T47D (cell line): ENCODE measurements around the gene URM1.
"Not testable (repeated sequence)": the region's sequence is repeated elsewhere in the genome, so short reads cannot be mapped to it uniquely, and the experiment has no call there.

Experiments
- DNase-seq, 2 experiments: peaks; one replicate each; pipeline versions ENCODE4 v3.0.0 to v3.0.0-alpha.2; 2011 to 2012; ENCODE audit warnings: low read depth in 1 of 2, low spot score in 1 of 2
- JUND ChIP-seq: IDR thresholded peaks from 2 replicates; pipeline ENCODE4 v1.6.1; 2012; ENCODE audit warnings: low read depth
- in situ Hi-C: cut with HindIII; loops from 2 replicates; pipeline ENCODE4 v1.10.0; 2016; ENCODE audit warnings: low sequenced_read_pairs, low pct_unique_long_range_greater_than_20kb

URM1 gene

DNA sequence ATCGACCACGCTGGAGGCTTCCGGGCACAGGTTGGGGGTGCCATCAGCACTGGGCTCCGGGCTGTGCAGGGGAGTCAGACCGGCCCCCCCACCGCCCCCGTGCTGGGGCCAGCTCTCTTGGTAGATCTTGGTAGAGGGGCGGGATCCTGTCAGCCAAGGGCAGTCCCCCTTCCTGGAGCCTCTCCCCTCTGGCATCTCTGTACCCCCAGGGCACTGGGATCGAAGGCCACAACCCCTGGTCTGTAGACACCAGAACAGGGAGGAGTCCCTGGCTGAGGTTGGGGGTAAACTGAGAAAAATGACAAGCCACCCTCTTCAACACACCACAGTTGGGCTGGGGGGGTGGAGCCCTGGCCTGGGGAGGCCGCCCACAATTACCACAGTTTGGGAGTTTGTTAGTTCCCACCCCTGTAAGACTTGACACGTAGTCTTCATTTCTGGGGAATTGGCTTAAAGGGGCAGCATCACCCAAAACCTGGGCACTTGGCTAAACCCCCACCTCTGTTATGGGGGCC lies 50.4 kb downstream of the URM1 start:
- in situ Hi-C loops, result no loop called here
- no peak for DNase-seq

DNA sequence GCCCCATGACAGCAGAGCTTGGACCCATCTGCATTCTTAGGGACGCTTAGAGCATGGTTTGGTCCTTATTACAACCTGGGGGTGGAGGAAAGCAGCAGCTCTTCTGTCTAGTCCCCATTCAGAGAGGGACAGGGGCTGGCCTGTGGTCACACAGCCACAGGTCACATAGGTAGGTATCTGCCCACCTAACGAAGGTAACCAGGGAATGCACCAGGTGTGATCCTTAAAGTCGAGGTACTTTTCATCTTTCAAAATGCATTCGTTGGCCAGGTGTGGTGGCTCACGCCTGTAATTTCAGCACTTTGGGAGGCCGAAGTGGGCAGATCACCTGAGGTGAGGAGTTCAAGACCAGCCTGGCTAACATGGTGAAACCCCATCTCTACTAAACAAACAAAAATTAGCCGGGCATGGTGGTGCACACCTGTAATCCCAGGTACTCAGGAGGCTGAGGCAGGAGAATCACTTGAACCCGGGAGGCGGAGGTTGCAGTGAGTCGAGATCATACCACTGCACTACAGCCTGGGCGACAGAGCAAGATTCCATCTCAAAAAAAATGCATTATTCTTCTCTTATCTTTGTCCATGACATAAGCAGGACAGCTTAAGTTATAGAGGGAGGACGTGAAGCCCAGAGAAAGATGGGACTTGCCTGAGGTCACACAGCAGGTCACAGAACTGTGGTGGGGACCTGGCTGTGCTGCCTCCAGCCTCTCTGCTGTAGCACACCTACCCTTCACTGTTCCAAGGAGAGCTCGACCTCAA lies 51.0 kb downstream of the URM1 start:
- in situ Hi-C loops, DNase-seq: not testable (repeated sequence)

More for the DNA sequence above, 50.4 kb downstream of the URM1 start:
- no peak for TF ChIP-seq JUND

DNA sequence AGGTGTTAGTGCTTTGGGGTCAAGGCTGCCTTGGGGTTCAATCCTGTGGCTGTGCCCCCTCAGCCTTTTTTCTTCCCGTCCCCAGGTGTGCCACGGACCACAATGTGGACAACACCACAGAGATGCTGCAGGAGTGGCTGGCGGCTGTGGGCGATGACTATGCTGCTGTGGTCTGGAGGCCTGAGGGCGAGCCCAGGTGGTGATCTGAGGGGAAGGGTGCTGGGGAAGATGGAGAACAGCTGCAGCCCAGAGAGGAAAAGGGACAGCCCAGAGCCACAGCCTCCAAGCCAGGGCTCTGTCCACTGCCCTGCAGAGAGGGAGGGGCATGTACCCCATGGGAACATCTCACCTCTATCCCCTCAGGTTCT lies 51.6 kb downstream of the URM1 start:
- in situ Hi-C loops, result no loop called here
- no peak for TF ChIP-seq JUND
- DNase-seq, result no peak

DNA sequence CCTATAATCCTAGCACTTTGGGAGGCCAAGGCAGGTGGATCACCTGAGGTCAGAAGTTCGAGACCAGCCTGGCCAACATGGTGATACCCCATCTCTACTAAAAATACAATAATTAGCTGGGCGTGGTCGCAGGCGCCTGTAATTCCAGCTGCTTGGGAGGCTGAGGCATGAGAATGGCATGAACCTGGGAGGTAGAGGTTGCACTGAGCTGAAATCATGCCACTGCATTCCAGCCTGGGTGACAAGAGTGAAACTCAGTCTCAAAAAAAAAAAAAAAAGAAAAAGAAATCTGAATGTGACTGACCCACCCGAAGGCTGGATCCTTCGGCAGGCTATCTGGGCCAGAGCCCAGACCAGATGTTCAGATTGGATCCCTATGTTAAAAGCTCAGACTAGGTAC lies 52.2 kb downstream of the URM1 start:
- in situ Hi-C loops, DNase-seq: not testable (repeated sequence)

DNA sequence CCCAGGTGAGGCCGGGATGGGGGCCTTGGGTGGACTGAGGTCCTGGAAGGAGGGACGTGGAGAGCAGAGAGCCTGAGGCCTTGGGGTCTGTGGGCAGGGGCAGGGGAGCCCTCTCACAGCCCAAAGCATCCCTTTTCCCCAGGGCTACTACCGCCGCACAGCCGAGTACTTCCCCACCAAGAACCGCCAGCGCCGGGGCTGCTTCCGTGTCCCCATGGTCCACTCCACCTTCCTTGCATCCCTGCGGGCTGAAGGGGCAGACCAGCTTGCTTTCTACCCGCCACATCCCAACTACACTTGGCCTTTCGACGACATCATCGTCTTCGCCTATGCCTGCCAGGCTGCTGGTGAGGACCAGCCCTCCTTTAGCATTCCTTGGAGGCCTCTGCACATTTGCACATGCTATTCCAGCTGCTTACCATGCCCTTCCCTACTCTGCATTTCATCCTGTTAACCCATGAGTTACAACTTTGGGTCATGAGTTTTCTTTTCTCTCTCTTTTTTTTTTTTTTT lies 53.1 kb downstream of the URM1 start:
- no peak for TF ChIP-seq JUND
- DNase-seq, result no peak
- in situ Hi-C loops, result no loop called here

DNA sequence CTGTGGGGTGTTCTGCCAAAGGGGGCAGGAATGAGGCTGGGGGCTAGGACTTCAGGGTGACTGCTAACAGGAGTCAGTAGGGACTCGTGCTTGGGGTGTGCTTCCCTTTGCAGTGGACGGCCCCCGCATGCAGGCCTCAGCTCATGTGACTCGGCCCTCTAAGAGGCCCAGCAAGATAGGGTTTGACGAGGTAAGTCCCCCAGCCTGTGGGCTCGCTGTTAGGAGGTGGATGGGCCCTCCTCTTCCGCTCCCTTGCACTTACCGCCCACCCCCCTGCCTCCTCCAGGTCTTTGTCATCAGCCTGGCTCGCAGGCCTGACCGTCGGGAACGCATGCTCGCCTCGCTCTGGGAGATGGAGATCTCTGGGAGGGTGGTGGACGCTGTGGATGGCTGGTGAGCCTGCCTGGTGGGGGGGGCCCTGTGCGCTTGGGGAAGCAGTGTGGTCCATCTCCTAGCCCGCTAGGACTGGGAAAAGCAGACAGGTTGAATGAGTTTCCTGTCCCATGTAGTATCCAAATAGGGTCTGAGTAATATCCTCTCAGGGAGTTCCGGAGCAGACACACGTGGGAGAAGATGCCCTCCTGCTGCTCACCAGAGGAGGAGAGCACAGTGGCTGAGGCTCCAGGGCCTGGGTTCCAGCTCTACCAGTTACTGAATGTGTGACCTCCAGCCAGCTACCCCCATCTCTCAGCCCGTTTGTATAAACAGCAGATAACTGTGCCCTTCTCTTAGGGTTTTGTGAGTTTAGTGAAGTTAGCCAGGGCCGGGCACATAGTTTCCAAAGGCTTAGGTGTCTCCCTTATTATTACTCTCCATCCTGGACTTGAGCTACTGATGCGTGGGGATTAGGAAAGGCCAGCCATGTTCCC lies 57.7 kb downstream of the URM1 start:
- no peak for TF ChIP-seq JUND
- in situ Hi-C loops, result no loop called here
- DNase-seq, result no peak

DNA sequence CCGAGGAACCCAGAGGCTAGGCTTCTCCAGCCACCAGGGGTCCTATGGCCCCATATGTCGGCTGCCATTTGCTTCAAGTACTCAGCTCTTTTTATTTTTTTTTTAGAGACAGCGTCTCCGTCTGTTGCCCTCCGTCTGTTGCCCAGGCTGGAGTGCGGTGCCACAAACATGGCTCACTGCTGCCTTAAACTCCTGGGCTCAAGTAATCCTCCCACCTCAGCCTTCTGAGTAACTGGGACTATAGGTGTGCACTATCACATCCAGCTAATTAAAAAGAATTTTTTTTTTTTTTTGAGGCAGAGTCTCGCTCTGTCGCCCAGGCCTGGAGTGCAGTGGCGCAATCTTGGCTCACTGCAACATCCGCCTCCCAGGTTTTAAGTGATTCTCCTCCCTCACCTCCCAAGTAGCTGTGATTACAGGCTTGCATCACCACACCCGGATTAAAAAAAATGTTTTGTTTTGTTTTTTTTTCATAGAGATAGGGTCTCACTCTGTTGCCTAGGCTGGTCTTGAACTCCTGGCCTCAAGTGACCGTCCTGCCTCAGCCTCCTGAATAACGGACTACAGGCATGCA lies 58.4 kb downstream of the URM1 start:
- in situ Hi-C loops, result no loop called here
- no peak for TF ChIP-seq JUND
- DNase-seq, result no peak

DNA sequence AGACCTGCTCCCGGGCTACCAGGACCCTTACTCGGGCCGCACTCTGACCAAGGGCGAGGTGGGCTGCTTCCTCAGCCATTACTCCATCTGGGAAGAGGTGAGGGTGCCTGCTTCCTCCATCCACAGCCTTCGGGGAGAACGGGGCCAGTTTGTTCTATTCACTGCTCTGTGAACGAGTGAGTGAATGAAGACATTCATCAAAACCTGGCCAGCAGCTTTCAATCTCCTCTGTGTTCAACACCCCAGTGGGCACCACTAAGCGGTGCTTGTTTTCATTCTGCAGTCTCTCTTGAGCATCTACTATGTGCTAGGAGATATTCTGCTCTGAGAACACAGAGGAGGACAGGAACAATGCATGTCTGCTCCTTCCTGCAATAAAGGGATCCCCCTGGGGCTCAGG lies 60.0 kb downstream of the URM1 start:
- no peak for TF ChIP-seq JUND
- no peak for DNase-seq
- in situ Hi-C loops, result no loop called here

DNA sequence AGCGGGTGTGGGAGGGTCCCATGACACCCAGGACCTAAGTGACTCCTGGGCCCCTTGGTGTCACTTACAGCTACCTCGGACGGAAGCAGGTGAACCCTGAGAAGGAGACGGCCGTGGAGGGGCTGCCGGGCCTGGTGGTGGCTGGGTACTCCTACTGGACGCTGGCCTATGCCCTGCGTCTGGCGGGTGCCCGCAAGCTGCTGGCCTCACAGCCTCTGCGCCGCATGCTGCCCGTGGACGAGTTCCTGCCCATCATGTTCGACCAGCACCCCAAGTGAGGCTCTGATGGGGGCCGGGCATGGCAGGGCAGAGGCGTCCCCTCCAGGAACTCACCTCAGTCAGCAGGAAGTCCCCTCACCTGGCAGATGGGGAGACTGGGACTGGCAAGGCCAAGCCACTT lies 63.2 kb downstream of the URM1 start:
- no peak for DNase-seq
- in situ Hi-C loops, result no loop called here
- no peak for TF ChIP-seq JUND

DNA sequence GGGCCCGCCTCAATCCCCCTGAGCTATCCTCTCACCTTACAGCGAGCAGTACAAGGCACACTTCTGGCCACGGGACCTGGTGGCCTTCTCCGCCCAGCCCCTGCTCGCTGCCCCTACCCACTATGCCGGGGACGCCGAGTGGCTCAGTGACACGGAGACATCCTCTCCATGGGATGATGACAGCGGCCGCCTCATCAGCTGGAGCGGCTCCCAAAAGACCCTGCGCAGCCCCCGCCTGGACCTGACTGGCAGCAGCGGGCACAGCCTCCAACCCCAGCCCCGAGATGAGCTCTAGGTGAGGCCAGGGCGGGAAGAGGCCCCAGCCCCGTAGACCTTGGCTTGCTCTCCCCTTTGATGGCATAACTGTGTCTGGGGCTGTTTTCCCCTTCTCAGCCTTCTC lies 64.4 kb downstream of the URM1 start:
- no peak for TF ChIP-seq JUND
- no peak for DNase-seq
- in situ Hi-C loops, result no loop called here

DNA sequence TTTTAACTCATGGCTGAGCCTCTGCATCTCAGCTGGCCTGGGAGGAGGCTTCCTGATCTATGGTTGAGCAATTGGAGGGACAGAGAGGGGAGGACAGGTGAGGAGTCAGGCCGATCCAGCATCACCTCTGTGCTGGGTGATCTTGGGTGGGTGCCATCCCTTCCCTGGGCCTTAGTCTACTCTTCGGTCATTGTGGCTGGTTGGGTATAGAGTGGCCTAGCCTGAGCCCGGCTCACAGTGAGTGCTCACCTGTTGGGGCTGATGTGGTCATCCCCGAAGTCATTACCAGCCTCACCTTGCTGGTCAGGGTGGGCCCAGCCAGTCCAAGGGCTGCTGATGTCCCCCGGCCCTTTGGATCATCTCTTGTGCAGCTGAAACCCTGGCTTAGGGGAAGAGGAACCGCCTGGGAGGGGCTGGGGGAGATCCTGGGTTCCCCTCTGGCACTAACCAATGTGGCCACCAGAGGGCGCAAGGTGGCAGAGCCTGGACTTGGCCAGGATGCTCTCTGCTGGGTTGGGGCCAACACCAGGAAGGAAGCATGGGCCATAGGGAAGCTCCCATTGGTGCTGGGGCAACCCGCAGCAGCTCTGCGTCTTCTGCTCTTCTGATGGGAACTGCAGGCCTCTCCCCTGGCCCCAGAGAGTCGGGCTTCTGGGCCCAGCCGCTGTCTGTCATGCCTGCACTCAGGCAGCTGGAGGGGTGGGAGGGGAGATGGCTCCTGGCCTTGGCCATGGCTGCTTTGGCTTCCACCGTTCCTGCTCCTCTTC lies 67.4 kb downstream of the URM1 start:
- in situ Hi-C loops, result no loop called here
- peak; percentile 77 to 90 for DNase-seq
- TF ChIP-seq JUND, result no peak

DNA sequence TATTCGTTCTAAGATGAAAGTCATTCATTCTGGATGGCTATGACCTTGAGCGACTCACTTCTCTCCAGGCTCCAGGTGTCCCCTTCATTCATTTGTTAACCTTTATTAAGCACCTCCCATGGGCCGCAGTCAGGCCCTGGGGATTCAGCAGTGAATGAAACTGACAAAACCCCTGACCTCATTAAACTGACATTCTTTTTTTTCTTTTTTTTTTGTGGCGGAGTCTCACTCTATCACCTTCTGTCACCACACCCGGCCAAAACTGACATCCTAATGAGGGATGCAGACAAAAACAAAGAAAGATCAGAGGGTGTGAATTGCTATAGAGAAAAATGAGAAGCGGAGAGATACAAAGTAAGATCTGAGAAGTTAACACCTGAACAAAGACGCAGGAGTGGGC lies 68.1 kb downstream of the URM1 start:
- no peak for DNase-seq
- in situ Hi-C loops, result no loop called here
- no peak for TF ChIP-seq JUND
